K562 (cell line): Measurements from ENCODE around the gene MME. TPM values are rescaled to one million over a fixed set of nuclear protein-coding genes. Genes with fewer than 3 reads are reported as not detected.

ENCODE experiments used
- ARNT ChIP-seq, 2 experiments: fragments of 450-650 bp; IDR thresholded peaks; 2 replicates each; pipeline ENCODE4 v1.6.1; 2016; ENCODE audit warnings: mild to moderate bottlenecking in 1 of 2
- CAMTA2 ChIP-seq: fragments of 250-450 bp; sonication (Bioruptor Pico); conservative IDR thresholded peaks from 2 replicates; pipeline ENCODE4 v1.5.1; 2022
- CREB1 ChIP-seq, 2 experiments: sonication (generic) in 1 of 2; formaldehyde crosslinking in 1 of 2; IDR thresholded peaks; 2 replicates each; pipeline versions ENCODE4 v1.6.1 to v1.8.0; 2012 to 2022; ENCODE audit warnings: inconsistent platforms in 1 of 2, mild to moderate bottlenecking in 1 of 2, missing genetic modification reagents in 1 of 2, moderate library complexity in 1 of 2
- EGR1 ChIP-seq: fragments of 450-650 bp; conservative IDR thresholded peaks from 2 replicates; pipeline ENCODE4 v1.6.1; 2017; ENCODE audit warnings: mild to moderate bottlenecking
- EP300 ChIP-seq: IDR thresholded peaks from 2 replicates; pipeline ENCODE4 v1.6.1; 2012; ENCODE audit warnings: low read length, improper control_type of control experiment
- FOXA3 ChIP-seq, 2 experiments: fragments of 450-650 bp in 1 of 2; sonication (generic) in 1 of 2; formaldehyde crosslinking; IDR thresholded peaks in 1 of 2; conservative IDR thresholded peaks in 1 of 2; 2 replicates each; pipeline versions ENCODE4 v1.4.0 to v1.8.0; 2020 to 2022; ENCODE audit warnings: mild to moderate bottlenecking in 2 of 2, missing genetic modification reagents in 1 of 2
- FOXK2 ChIP-seq, 2 experiments: fragments of 450-650 bp; IDR thresholded peaks in 1 of 2; conservative IDR thresholded peaks in 1 of 2; 2 replicates each; pipeline ENCODE4 v1.6.1; 2016; ENCODE audit warnings: low read depth in 2 of 2, mild to moderate bottlenecking in 1 of 2
- KDM1A ChIP-seq, 2 experiments: fragments of 450-650 bp; IDR thresholded peaks; 2 replicates each; pipeline ENCODE4 v1.6.1; 2016; ENCODE audit warnings: mild to moderate bottlenecking in 2 of 2
- LEF1 ChIP-seq: fragments of 450-650 bp; IDR thresholded peaks from 2 replicates; pipeline ENCODE4 v1.6.1; 2016; ENCODE audit warnings: mild to moderate bottlenecking
- MEIS2 ChIP-seq: fragments of 450-650 bp; IDR thresholded peaks from 2 replicates; pipeline ENCODE4 v1.6.1; 2014; ENCODE audit warnings: mild to moderate bottlenecking; ENCODE audit not compliant: partially characterized antibody
- MXI1 ChIP-seq: IDR thresholded peaks from 2 replicates; pipeline ENCODE4 v1.6.1; 2011; ENCODE audit warnings: low read depth, mild to moderate bottlenecking, improper control_type of control experiment, low read length
- PHB2 ChIP-seq: fragments of 450-650 bp; IDR thresholded peaks from 2 replicates; pipeline ENCODE4 v1.6.1; 2017; ENCODE audit warnings: low read depth
- POLR2H ChIP-seq: IDR thresholded peaks from 2 replicates; pipeline ENCODE4 v1.6.1; 2016; ENCODE audit warnings: missing genetic modification characterization, low read depth, mild to moderate bottlenecking, control low read depth, missing compliant biosample characterization, moderate library complexity
- RAD21 ChIP-seq, 2 experiments: fragments of 250-450 bp in 1 of 2; fragments of 450-650 bp in 1 of 2; sonication (Bioruptor Pico) in 1 of 2; formaldehyde crosslinking in 1 of 2; IDR thresholded peaks in 1 of 2; conservative IDR thresholded peaks in 1 of 2; 2 replicates each; pipeline versions ENCODE4 v1.4.0 to v1.8.0; 2020 to 2022; ENCODE audit warnings: mild to moderate bottlenecking in 2 of 2, moderate library complexity in 1 of 2
- RB1 ChIP-seq: fragments of 450-650 bp; IDR thresholded peaks from 2 replicates; pipeline ENCODE4 v1.6.1; 2017; ENCODE audit warnings: low read depth, mild to moderate bottlenecking
- SMAD1 ChIP-seq: fragments of 150-350 bp; IDR thresholded peaks from 2 replicates; pipeline ENCODE4 v1.6.1; 2014; ENCODE audit warnings: low read length, low read depth; ENCODE audit not compliant: partially characterized antibody
- SMARCE1 ChIP-seq: fragments of 450-650 bp; IDR thresholded peaks from 2 replicates; pipeline ENCODE4 v1.7.1; 2016; ENCODE audit warnings: mild to moderate bottlenecking
- TAF15 ChIP-seq: fragments of 200-400 bp; formaldehyde crosslinking; IDR thresholded peaks from 2 replicates; pipeline ENCODE4 v1.6.1; 2017; ENCODE audit warnings: mild to moderate bottlenecking, low read depth, low read length, moderate library complexity
- TBL1XR1 ChIP-seq, 2 experiments: IDR thresholded peaks; 2 replicates each; pipeline ENCODE4 v1.6.1; 2012; ENCODE audit warnings: improper control_type of control experiment in 2 of 2, low read length in 2 of 2, mild to moderate bottlenecking in 1 of 2
- ZSCAN29 ChIP-seq: fragments of 450-650 bp; IDR thresholded peaks from 2 replicates; pipeline ENCODE4 v1.6.1; 2017
- polyA plus RNA-seq, 8 experiments: library from polyadenylated mRNA; depleted of rRNA in 4 of 8; stranded (reverse) in 5 of 8; unstranded in 3 of 8; fragments of >200 nt; fragmentation: Nextera tagmentation in 2 of 8; fragmentation: Illumina TruSeq in 1 of 8; extraction: Ambion mirVana in 2 of 8; extraction: Trizol in 1 of 8; gene quantifications; 2 replicates each; pipeline versions ENCODE4 v1.2.1 to v1.2.3, GENCODE V29; 2011 to 2014; ENCODE audit warnings: inconsistent platforms in 1 of 8, missing spikeins in 1 of 8
- total RNA-seq, 7 experiments: library from RNA; depleted of rRNA in 6 of 7; stranded (reverse); fragments of >200 nt in 6 of 7; fragmentation: Illumina TruSeq in 2 of 7; extraction: Trizol in 2 of 7; gene quantifications; 2 replicates each; pipeline versions ENCODE4 v1.2.1 to v1.2.3, GENCODE V29; 2011 to 2021; ENCODE audit warnings: low replicate concordance in 1 of 7
- TF ChIP-seq, protein P1 (sequence below): fragments of 250-450 bp; sonication (Bioruptor Pico); IDR thresholded peaks from 2 replicates; pipeline ENCODE4 v1.5.1; 2021; ENCODE audit warnings: mild to moderate bottlenecking
- TF ChIP-seq, protein P2 (sequence below): fragments of 200-800 bp; sonication (Bioruptor generic); IDR thresholded peaks from 2 replicates; pipeline ENCODE4 v1.6.1; 2016; ENCODE audit warnings: missing genetic modification characterization, missing compliant biosample characterization

MME gene
- total and polyA plus RNA-seq, 9 of the 15 experiments (the other 6 are each of a cell fraction or from before 2014, with no cell fraction given) = 0.80 to 8.6 (median 2.5) TPM

DNA sequence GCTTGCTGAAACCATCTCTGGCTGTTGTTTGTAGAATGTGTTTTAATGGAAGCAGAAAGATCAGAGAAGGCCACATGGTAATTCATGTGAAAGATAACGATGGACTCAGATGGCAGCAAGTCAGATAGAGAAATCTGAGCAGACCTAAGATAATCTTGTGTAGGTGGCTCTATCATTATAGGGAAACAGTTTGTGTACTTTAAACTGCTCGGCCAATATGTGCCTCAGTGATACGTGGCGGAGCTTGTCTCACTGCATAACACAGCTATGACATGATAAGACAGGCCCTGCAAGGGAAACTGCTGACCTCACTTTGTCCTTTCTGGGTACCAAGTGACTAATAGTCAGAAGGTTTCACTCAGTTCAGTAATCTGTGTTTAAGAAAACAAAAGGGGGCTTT, 51.0 kb downstream of the MME start (continued):
- TF ChIP-seq SMARCE1 = peak; percentile 95
- peak; percentile 99 for TF ChIP-seq KDM1A (IDR thresholded peaks at IDR 0.05)
- TF ChIP-seq FOXK2 (conservative IDR thresholded peaks at IDR 0.05 in 1 of 2, IDR thresholded peaks at IDR 0.05 in 1 of 2; ENCODE audit: low read depth in 2 of 2) = peak in 1 of 2 experiments; percentile 35; a peak in 2 of 4 replicates
- peak; percentile 82 to 94 for TF ChIP-seq ARNT (IDR thresholded peaks at IDR 0.05)
- TF ChIP-seq CREB1 (IDR thresholded peaks at IDR 0.05) = peak; percentile 71; the same call in 1 of the 2 replicates
- TF ChIP-seq CREB1 (CRISPR knock-in tag; IDR thresholded peaks at IDR 0.05) = peak; percentile 60; the same call in 1 of the 2 replicates
- TF ChIP-seq TBL1XR1 (IDR thresholded peaks at IDR 0.05; ENCODE audit: low read length in 2 of 2) = peak in 1 of 2 experiments; percentile 79; a peak in 2 of 4 replicates
- TF ChIP-seq MXI1 = no peak
- peak; percentile 72 for TF ChIP-seq SMAD1
- peak in 1 of 2 experiments; percentile 22; a peak in 2 of 4 replicates for TF ChIP-seq RAD21 (CRISPR knock-in tag; conservative IDR thresholded peaks at IDR 0.05 in 1 of 2, IDR thresholded peaks at IDR 0.05 in 1 of 2)
- TF ChIP-seq RB1 = peak; percentile 22; the same call in 1 of the 2 replicates
- TF ChIP-seq ZSCAN29 = no peak
- TF ChIP-seq, protein P1, sequence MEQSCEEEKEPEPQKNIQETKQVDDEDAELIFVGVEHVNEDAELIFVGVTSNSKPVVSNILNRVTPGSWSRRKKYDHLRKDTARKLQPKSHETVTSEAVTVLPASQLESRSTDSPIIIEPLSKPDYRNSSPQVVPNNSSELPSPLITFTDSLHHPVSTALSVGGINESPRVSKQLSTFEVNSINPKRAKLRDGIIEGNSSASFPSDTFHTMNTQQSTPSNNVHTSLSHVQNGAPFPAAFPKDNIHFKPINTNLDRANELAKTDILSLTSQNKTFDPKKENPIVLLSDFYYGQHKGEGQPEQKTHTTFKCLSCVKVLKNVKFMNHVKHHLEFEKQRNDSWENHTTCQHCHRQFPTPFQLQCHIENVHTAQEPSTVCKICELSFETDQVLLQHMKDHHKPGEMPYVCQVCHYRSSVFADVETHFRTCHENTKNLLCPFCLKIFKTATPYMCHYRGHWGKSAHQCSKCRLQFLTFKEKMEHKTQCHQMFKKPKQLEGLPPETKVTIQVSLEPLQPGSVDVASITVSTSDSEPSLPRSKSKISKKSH (CRISPR knock-in tag) = no peak
- peak; percentile 95 for TF ChIP-seq EP300
- no peak for TF ChIP-seq CAMTA2 (CRISPR knock-in tag)
- peak; percentile 58; the same call in 1 of the 2 replicates for TF ChIP-seq LEF1
- TF ChIP-seq EGR1 = peak; percentile 83
- TF ChIP-seq FOXA3 (CRISPR knock-in tag; conservative IDR thresholded peaks at IDR 0.05 in 1 of 2, IDR thresholded peaks at IDR 0.05 in 1 of 2) = peak in 1 of 2 experiments; percentile 92; a peak in 2 of 4 replicates
- TF ChIP-seq TAF15 = no peak
- TF ChIP-seq, protein P2, sequence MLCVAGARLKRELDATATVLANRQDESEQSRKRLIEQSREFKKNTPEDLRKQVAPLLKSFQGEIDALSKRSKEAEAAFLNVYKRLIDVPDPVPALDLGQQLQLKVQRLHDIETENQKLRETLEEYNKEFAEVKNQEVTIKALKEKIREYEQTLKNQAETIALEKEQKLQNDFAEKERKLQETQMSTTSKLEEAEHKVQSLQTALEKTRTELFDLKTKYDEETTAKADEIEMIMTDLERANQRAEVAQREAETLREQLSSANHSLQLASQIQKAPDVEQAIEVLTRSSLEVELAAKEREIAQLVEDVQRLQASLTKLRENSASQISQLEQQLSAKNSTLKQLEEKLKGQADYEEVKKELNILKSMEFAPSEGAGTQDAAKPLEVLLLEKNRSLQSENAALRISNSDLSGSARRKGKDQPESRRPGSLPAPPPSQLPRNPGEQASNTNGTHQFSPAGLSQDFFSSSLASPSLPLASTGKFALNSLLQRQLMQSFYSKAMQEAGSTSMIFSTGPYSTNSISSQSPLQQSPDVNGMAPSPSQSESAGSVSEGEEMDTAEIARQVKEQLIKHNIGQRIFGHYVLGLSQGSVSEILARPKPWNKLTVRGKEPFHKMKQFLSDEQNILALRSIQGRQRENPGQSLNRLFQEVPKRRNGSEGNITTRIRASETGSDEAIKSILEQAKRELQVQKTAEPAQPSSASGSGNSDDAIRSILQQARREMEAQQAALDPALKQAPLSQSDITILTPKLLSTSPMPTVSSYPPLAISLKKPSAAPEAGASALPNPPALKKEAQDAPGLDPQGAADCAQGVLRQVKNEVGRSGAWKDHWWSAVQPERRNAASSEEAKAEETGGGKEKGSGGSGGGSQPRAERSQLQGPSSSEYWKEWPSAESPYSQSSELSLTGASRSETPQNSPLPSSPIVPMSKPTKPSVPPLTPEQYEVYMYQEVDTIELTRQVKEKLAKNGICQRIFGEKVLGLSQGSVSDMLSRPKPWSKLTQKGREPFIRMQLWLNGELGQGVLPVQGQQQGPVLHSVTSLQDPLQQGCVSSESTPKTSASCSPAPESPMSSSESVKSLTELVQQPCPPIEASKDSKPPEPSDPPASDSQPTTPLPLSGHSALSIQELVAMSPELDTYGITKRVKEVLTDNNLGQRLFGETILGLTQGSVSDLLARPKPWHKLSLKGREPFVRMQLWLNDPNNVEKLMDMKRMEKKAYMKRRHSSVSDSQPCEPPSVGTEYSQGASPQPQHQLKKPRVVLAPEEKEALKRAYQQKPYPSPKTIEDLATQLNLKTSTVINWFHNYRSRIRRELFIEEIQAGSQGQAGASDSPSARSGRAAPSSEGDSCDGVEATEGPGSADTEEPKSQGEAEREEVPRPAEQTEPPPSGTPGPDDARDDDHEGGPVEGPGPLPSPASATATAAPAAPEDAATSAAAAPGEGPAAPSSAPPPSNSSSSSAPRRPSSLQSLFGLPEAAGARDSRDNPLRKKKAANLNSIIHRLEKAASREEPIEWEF (CRISPR knock-in tag) = 0 out of 2 replicates have a peak, but pooled peaks have one; percentile 63
- TF ChIP-seq PHB2 = peak; percentile 87
- no peak for TF ChIP-seq POLR2H
- peak; percentile 78 for TF ChIP-seq MEIS2
